ENCODE measurements around the gene ABCC1.
A peak's percentile ranks its signal among the peaks of the same experiment; 100 is the strongest.
"Not testable (repeated sequence)": the region's sequence is repeated elsewhere in the genome, so short reads cannot be mapped to it uniquely, and the experiment has no call there.

The ABCC1 gene

DNA sequence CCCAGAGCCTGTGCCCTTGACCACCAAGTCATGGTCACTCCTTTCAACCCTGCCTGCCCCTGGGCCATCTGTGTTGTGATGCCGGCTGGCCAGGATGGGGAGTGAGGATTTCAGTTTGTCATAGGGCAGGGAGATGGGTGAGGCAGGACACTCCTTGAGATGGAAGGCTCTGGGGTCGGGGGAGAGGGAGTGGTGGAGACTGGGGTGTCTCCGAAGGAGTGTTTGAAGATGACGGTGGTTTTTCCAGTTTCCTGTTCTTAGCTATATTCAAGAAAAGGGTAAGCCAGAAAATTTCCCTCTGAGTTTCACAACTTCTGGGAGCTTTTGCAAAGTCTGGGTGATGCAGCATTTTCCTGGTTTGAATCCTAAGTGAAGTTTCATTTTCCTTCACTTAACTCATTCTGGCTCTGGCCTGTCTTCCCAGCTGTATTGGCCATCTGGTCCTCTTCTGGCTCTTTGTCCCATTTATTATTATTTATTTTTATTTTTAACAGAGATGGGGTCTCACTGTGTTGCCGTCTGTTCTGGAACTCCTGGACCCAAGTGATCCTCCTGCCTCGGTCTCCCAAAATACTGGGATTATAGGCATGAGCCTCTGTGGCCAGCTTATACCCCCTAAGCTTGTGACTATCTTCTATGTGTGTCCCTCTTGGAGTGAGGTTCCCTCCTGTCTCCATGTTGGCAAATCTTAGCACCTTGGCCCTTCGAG is 27.7 kb downstream of the ABCC1 start:
- H3K27ac ChIP-seq, result no peak overlapping the region
- TF ChIP-seq CTCF (conservative IDR thresholded peaks at IDR 0.05) (no peak), ZFX (IDR thresholded peaks at IDR 0.05) (no peak)

- TF ChIP-seq CTCF (conservative IDR thresholded peaks at IDR 0.05) (no peak), ZFX (IDR thresholded peaks at IDR 0.05) (no peak)
- no peak overlapping the region for H3K27ac ChIP-seq
These were observed 30.4 kb downstream of the ABCC1 start for GRCh38 chr16:15979801-15980200.

DNA sequence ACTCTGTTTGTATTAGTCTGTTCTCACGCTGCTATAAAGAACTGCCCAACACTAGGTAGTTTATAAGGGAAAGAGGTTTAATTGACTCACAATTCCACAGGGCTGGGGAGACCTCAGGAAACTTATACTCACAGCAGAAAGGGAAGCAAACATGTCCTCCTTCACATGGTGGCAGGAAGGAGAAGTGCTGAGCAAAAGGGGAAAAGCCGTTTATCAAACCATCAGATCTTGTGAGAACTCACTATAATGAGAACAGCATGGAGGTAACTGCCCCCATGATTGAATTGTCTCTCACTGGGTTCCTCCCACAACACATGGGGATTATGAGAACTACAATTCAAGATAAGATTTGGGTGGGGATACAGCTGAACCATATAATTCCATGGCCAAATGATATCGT is 30.9 kb downstream of the ABCC1 start:
- no peak overlapping the region for H3K27ac ChIP-seq
- TF ChIP-seq CTCF (conservative IDR thresholded peaks at IDR 0.05), result no peak
- TF ChIP-seq ZFX (IDR thresholded peaks at IDR 0.05), result no peak

GRCh38 chr16:15981382-15981781 is 32.0 kb downstream of the ABCC1 start:
- TF ChIP-seq CTCF (conservative IDR thresholded peaks at IDR 0.05), result no peak
- H3K27ac ChIP-seq, result no peak overlapping the region

DNA sequence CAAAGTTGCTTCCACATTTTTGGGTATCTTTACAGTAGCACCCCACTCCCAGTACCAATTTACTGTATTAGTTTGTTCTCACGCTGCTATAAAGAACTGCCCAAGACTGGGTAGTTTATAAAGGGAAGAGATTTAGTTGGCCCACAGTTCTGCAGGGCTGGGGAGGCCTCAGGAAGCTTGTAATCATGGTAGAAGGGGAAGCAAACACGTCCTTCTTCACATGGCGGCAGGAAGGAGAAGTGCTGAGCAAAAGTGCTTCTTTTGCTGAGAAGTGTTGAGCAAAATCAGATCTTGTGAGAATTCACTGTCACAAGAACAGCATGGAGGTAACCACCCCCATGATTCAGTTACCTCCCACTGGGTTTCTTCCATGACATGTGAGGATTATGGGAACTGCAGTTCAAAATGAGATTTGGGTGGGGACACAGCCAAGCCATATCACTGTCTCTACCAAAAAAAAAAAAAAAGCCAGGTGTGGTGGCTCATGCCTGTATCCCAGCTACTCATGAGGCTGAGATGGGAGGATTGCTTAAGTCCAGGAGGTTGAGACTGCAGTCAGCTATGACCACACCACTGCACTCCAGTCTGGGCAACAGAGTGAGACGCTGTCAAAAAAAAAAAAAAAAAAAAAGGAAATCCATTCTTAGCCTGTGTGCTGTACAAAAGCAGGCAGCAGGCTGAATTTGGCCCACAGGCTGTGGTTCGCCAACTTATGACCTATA is 32.9 kb downstream of the ABCC1 start:
- H3K27ac ChIP-seq, result not testable (repeated sequence)

DNA sequence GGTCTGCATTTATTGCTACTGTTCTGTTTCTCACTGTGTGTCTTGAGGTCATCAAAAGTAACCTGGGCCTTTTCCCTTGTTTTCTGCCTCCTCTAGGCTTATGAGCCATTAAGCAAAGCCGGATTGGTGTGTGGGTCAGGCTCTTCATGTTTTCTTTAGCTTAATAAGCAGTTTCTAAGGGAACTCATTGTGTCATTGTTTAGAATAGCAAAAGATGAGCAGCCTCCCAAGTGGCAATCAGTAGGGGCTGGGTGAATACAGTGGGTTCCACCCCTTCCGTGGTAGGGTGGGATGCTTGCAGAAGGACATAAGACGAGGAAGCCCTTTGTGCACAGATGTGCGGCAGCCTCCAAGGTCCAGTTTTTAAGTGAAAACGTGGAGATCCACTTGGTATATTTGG is 34.5 kb downstream of the ABCC1 start:
- H3K27ac ChIP-seq, result 0 out of 2 replicates have a peak overlapping the region, but pooled peaks have one; percentile 9
- TF ChIP-seq ZFX (IDR thresholded peaks at IDR 0.05) (no peak), CTCF (conservative IDR thresholded peaks at IDR 0.05) (no peak)

- H3K27ac ChIP-seq, result no peak overlapping the region
- TF ChIP-seq CTCF (conservative IDR thresholded peaks at IDR 0.05), result no peak
- no peak for TF ChIP-seq ZFX (IDR thresholded peaks at IDR 0.05)
These were observed 35.7 kb downstream of the ABCC1 start for GRCh38 chr16:15985144-15985543.

DNA sequence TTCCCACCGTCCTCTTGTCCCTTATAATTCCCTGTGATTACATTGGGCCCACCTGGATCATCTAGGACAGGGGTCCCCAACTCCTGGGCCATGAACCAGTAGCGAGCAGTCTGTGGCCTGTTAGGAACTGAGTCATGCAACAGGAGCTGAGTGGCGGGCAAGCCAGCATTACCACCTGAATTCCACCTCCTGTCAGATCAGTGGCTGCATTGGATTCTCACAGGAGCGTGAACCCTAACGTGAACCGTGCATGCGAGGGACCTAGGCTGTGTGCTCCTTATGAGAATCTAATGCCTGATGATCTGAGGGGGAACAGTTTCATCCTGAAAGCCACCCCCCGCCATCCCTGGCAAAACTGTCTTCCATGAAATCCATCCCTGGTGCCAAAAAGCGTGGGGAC is 36.8 kb downstream of the ABCC1 start:
- no peak overlapping the region for H3K27ac ChIP-seq
- TF ChIP-seq CTCF (conservative IDR thresholded peaks at IDR 0.05) (no peak), ZFX (IDR thresholded peaks at IDR 0.05) (no peak)
